ENCODE measurements around the gene F10.

Gene F10

DNA sequence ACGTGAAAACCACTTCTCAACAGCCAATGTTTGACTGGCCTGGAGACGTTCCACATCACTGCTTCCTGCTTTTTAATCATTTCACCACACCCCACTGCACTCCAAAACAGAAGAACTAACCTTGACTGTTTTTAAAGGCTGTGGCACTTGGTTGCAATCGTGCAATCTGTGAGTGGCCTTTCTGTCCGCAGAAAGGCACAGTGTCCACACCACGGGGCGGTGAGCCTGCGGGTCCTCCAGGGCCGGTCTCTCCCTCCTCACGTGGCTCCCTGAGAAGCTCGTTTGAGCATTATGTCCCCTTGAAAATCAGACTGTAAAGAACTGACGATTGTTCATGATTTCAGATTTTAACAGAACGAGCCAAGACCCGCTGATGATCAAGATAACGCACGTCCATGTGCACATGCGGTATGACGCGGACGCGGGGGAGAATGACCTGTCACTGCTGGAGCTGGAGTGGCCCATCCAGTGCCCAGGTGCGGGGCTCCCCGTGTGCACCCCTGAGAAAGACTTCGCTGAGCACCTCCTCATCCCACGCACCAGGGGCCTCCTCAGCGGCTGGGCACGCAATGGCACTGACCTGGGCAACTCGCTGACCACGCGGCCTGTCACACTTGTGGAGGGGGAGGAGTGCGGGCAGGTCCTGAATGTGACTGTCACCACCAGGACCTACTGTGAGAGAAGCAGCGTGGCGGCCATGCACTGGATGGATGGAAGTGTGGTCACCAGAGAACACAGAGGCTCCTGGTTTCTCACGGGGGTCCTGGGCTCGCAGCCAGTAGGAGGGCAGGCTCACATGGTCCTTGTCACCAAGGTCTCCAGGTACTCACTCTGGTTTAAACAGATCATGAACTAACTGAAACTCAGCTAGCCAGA is 48.9 kb downstream of the F10 start:
- no peak for DNase-seq (ENCODE audit: low read depth)

DNA sequence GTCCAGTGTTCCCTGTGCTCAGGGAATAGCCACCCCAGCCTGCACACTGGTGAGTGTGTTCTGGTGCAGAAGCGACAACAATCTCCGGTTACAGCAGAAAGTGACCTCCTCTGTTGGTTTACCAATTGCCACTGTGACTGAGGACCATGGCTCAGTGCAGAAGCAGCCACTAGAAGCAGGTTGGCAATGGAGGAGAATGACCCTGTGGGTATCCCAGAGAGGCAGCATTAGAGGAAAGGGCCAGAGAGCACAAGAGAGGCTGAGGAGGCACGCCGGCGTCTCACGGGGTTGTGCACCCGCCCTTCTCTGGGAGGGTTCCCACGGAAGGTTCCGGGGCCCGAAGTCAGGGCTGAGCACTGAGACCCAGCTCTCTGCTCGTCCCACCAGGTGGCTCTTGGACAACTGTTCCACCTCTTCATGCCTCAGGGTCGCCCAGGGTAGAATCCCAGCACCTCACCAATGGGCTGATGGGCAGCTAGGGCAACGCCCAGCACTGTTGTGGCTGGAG is 49.9 kb downstream of the F10 start:
- DNase-seq (ENCODE audit: low read depth): no peak

DNA sequence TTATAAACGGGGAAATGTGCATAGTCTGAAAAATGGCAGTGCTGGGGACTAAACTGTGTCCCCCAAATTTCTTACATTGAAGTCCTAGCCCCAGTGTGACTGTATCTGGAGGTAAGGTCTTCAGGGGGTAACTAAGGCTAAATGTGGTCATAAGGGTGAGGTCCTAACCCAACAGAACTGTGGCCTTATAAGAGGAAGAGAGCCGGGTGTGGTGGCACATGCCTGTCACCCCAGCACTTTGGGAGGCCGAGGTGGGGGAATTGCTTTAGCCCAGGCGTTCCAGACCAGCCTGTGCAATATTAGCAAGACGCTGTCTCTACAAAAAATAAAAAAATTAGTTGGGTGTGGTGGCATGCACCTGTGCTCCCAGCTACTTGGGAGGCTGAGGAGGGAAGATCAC is 53.7 kb downstream of the F10 start:
- DNase-seq (ENCODE audit: low read depth): no peak

DNA sequence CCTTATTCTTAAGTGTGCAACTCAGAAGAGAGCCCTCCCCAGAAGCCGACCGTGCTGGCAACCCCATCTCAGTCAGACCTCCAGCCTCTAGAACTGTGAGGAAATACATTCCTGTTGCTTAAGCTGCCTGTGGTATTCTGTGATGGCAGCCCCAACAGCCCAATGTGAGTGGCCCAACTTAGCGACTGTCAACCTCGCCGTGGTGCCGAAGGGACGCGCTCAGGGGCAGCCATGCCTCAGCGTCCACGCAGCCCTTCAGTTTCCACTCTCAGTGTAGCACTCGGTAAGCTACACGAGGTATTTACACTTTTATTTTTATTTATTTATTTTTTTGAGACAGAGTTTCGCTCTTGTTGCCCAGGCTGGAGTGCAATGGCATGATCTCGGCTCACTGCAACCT is 54.2 kb downstream of the F10 start:
- no peak for DNase-seq (ENCODE audit: low read depth)

- peak; percentile 99 for DNase-seq (ENCODE audit: low read depth)
Measured at GRCh38 chr13:113178070-113178895, 55.7 kb downstream of the F10 start.

GRCh38 chr13:113178896-113179167 is 56.2 kb downstream of the F10 start:
- peak; percentile 34 for DNase-seq (ENCODE audit: low read depth)

- peak; percentile 36 for DNase-seq (ENCODE audit: low read depth)
Measured at GRCh38 chr13:113179374-113180230, 57.0 kb downstream of the F10 start.

DNA sequence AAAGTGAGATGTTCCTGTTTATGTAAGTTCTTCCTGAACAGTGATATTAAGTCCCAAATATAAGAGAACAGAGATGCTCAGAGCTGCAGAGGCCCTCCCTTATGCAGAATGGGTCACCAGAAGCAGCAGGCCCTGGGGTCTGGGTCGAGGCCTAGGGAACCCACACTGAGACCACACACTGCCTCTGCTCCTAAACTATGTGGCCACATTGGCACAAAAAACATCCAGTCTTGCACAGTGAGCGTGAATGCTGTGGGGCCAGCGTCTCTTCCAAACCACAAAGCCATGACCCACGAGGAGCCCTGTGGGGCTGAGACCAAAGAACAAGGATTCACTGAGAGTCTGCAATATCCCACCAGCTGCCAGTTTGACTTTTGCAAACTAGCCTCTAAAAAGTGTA is 59.4 kb downstream of the F10 start:
- no peak for DNase-seq (ENCODE audit: low read depth)

DNA sequence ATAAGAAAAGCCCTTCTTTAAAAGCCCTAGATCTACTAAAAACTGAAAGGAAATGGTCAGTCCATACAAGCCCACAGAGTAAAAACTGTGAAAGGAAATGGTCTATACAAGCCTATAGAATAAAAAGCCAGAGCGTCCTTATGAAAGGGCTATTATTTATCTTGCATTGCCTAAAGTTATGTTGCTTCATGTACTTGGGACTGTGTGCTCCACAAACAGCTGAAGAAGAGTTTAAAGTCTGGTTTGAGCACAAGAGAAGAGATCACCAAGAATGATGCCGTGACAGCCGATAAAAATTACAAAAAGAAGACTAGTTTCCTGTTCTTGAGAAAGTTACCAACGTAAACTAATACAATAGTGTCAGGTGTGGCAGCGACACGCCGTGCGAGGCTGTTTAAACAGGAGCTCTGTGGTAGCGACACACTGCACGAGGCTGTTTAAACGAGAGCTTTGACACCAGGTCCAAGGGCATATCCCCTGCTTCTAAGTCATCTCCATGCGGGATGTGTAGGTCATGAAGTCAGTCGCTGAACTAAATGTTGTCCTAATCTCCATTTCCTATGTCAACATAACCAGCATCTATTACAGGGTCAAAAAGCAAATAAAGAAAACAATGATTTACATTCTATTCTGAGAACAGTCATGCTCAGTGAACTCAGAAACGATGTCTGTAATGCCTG is 61.0 kb downstream of the F10 start:
- no peak for DNase-seq (ENCODE audit: low read depth)

- no peak for DNase-seq (ENCODE audit: low read depth)
Measured at GRCh38 chr13:113184568-113185440, 62.2 kb downstream of the F10 start.

DNA sequence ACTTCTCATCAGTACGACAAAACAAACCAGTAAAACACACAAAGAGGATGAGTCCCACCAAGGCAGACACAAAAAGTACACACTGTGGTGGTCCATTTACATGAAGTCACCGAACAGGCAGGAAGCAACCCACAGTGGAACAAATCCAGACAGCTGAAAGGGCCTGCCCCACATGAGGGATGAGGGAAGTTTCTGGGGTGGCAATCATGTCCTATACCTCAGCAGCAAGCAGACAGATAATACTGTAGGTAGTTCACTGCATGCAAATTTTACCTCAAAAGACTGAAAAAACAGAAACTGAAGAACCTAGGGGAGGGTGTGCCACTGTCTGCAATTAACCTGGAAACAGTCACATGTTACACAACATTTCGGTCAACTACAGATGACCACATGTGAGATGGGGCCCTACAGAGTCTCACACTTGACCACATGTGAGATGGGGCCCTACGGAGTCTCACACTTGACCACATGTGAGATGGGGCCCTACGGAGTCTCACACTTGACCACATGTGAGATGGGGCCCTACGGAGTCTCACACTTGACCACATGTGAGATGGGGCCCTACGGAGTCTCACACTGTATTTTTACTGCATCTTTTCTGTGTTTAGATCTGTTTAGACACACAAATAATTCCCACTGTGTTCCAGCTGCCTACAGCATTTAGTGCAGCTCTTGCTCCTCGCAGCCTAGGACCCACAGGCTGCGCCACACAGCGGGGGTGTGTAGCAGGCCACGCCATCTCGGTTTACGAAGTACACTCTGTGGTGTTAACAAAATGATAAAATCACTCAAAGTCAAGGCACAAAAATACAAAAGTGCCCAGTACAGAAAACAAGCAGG is 63.7 kb downstream of the F10 start:
- no peak for DNase-seq (ENCODE audit: low read depth)

DNA sequence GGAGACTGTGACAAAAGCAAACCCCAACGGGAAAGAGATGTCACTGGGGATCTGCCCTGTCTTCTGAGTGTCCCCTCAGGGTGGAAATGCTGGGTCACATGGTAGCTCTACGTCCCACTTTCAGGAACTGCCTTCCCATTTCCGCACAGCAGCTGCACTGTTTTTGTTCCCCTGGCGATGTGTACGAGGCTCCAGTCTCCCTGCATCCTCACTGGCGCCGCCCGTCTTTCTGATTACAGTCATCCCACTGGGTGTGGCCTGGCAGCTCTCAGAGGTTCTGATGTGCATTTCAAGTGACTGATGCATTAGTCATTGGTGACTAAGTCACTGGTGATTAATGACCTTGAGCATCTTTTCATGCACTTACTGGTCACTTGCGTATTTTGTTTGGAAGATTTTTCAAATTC is 64.7 kb downstream of the F10 start:
- DNase-seq (ENCODE audit: low read depth): peak; percentile 100

GRCh38 chr13:113187883-113188665 is 65.5 kb downstream of the F10 start:
- DNase-seq (ENCODE audit: low read depth): peak; percentile 47

DNA sequence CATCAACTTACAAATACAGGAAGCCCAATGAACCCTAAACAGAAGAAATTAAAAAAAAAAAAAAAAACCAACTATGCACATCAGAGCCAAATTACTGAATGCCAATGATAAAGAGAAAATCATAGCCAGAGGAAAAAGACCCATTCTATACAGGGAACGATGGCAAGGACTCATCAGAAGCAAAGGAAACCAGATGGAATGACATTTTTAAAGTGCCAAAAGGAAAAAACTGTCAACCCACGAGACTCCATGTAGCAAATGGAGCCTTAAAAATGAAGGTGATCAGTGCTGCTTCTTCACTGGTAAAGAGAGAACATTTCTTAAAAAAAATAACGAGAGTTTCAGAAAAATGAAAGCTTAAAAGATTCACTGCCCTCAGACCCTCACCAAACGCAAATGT is 67.6 kb downstream of the F10 start:
- DNase-seq (ENCODE audit: low read depth): no peak

DNA sequence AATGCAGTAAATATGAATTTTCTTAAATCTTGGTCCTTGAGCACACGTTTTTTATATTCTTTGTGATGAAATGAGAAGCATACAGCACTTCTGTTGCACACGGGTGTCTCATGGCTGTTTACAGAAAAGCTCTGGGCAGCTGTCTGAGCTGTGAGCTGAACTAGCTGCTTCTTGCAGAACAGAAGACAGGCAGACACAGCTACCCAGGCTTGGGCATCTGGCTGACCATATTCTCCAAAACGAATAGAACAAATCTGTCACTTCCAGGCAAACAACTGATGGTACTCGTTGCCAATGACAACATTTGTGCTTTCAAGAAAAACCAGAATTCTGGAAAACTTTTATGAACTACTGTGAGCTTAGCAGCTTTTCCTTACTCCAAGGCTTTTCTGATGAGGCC is 69.7 kb downstream of the F10 start:
- DNase-seq (ENCODE audit: low read depth): no peak

DNA sequence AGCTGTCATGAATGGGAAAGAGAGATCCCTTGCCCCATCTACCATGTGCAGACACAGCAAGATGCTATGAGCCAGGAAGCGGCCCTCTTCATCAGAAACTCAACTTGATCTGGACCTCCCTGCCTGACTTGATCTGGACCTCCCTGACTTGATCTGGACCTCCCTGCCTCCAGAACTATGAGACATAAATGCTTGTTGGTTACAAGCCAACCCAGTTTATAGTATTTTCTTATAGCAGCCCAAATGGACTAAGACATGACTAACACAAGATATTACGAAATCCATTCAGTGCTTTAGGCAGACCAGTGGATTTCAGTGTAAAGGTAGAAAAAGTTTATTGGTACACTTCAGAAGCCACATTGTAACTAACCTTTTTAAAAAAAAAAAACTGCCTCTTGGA is 70.3 kb downstream of the F10 start:
- DNase-seq (ENCODE audit: low read depth): peak; percentile 88

GRCh38 chr13:113195360-113195759 is 72.8 kb downstream of the F10 start:
- DNase-seq (ENCODE audit: low read depth): no peak

DNA sequence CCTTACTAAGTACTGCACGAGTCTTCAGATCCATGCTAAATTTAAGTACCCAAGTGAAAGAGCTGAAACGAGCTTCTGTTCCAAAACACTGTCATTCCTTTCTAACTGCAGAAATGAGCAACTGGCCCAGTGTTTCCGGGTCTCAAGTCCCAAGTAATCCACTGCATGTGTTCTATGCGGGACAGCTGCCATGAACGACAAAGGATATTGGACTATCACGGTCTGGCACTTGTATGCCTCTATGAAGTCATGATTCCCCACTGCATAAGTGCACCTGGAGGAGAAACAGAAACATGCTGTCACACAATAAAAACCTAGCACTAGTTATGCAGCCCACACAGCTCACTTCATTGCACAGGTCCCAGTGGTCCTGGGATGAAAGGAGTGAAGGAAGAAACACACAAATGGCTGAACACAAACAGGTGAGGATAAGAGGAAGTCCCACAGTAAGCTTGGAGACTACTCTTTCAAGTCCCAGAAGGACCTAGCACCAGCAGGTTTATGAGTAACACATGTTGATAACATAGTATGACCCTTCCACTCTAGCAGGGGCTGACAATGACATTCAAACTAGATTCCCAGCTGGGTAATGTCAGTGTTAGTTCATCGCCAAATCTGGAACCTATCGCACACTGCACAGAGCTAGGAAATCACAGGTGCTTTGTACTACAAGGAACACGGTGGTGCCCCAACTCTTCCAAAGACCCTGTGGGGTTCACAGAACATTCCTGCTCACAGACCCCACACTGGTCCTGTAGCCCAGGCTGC is 74.6 kb downstream of the F10 start:
- DNase-seq (ENCODE audit: low read depth): no peak
